SKM-1 (cell line): Measurements from ENCODE around the gene SMIM41.

ENCODE experiments used
- DNase-seq: peaks from one replicate; lab custom pipeline; 2025; ENCODE audit not compliant: unreplicated experiment; lab: John Stamatoyannopoulos, UW

SMIM41 gene

DNA sequence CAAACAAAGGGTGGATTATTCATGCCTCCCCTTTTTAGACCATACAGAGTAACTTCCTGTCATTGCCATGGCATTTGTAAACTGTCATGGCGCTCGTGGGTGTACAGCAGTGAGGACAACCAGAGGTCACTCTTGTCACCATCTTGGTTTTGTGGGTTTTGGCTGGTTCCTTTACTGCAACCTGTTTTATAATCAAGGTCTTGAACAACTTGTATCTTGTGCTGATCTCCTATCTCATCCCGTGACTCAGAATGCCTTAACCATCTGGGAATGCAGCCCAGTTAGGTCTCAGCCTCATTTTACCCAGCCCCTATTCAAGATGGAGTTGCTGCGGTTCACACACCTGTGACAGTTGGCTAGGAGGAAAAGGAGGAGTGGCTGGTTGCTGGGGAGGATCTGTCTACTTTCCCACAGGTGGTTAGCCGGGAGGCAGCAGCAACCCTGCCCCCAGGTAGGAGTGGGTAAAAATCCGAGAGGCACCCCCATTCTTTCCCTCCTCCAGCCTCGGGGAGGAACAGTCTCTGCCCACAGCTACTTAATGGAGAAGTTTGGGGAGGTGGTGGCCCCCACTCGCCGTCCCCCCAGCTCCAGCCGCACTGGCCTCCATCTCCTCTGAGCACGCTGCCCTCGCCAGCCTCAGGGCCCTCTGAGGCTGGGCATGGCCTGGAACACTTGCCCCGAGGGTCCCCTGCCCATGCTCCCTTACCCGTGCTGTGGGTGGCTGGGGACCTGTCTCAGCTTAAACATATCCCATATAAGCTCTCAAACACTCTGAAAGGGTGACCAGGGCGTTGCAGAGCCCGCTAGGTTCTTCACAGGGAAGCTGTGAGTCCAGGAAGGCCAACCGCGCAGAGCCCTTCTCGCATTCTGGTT is 41.7 kb downstream of the SMIM41 start:
- no peak for DNase-seq

DNA sequence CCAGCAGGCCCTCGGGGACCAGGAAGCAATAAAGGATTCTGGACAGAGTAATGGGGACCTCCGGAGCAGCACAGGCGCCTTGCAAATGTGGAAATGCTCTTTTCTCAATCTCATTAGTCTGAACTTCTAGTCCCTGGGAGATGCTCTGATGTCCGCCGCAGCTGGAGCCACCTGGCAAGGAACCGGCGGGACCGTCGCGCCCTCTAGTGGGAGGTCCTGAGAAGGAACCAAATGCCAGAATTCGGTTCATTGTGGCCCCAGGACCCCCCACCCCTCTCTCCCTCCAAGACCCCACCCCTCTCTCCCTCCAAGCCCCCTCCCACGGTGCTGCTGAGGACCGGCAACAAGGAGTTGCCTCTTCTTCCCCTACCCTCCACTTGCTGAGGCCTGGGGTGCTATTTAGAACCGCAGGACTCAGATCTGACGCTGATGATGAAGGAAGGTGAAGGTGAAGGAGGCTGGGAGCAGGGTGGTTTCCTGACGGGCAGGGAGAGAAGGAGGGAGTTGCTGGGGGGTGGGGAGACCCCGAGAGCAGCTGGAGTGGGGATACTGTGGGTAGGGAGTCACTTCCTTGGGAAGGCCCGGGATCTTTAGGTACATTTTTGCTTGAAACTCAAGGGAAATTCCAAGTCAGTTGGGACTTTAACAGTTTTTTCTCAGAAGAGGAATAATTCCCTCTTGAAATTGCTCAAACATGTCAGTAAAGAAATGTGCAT is 42.5 kb downstream of the SMIM41 start:
- DNase-seq, result no peak

- no peak for DNase-seq
Measured at GRCh38 chr12:52122540-52122871, 43.0 kb downstream of the SMIM41 start.

GRCh38 chr12:52122904-52123303 is 43.4 kb downstream of the SMIM41 start:
- no peak for DNase-seq

DNA sequence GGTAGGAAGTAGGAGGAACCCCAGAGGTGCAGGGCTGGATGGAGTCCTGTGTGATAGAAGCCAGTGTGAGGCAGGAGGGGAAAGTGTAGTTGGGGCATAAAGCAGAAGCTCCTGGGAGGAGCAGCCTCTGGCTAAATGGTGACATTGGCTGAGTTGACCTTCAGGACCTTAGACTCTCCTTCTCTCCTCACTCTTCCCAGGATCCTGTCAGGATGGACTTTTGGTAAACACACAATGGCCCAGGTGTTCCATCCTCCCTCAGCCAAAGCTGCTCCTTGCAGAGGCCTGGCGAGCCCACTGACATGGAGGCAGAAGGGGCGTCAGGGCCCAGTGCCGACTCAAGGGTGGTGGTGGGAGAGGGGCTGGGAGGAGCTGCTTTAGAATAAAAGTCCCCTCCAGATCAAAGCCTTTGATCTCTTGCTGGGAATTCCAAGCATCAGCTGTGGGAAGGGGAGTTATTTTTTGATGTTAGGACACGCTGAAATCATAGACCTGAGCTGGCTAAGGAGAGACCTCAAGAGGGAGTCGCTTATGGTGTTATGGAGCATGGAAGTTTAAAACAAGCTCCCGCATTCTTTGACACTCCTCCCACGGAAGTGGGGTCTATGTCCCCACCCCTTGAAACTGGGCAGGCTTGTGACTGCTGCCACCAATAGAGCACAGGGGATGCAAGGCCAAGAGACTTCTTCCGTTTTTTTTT is 44.1 kb downstream of the SMIM41 start:
- DNase-seq, result no peak

DNA sequence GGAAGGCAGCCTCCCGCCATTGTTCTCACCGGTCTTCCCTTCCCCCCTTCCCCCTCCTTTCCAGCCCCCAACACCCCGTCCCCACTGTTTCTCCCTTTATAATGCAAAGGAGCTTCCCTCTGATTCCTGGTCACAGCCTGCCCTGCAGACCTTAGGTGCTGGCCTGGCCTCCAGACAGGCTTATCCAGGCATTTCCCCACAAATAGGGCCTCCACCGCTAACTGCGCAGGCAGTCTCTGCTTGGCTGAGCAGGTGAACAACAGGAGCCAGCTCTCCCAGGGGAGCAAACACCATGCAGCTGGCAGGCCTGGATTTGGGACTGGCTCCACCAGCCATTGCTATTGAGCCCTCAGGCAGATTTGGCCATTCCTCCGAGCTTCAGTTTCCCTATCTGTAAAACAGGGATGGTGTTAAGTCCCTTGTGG is 46.0 kb downstream of the SMIM41 start:
- no peak for DNase-seq

DNA sequence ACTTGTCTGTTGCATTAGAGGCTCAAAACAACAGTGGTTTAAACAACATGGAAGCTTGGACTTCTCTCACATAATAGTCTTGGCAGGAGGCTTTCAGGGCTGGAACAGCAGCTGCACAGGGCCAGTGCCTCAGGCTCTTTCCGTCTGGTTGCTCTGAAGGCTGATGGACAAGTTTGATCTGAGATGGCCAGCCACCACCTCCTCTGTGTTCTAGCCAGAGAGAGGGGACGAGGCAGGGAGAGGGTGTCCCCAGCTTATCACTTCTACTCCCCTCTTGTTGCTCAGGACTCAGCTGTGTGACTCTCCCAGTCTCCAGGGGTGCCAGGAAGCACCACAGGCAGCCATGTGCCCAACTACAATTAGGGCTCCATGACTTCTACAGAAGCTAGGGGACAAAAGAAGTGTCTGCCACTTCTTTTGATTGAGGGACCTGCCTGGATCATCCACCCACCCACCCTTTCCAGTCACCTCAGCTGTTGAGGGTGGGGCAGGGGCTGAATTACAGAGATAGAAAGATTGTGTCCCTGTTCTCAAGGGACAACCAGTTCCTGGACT is 46.6 kb downstream of the SMIM41 start:
- DNase-seq, result no peak

- no peak for DNase-seq
Measured at GRCh38 chr12:52126605-52127578, 47.4 kb downstream of the SMIM41 start.

- no peak for DNase-seq
Measured at GRCh38 chr12:52127683-52128450, 48.4 kb downstream of the SMIM41 start.

- no peak for DNase-seq
Measured at GRCh38 chr12:52130711-52131110, 51.2 kb downstream of the SMIM41 start.

GRCh38 chr12:52132754-52133161 is 53.3 kb downstream of the SMIM41 start:
- no peak for DNase-seq

DNA sequence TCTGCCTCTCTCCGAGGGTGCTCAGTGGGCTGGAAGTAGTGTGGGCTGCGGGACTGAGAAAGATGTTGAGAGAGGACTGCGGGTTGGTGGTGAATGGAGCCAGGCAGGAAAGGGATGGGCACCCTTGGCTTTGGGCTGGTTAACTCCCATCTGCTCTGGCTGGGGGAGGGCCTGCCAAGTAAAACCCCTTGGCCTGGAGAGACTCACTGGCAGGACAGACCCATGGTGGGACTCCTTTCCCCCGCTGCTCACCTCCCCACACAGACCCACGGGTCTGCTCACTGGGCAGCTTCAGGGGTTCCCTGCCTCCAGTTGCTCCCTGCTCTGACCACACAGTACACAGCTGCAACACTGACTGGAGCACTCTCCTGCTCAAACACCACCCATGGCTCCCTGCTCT is 58.2 kb downstream of the SMIM41 start:
- no peak for DNase-seq

DNA sequence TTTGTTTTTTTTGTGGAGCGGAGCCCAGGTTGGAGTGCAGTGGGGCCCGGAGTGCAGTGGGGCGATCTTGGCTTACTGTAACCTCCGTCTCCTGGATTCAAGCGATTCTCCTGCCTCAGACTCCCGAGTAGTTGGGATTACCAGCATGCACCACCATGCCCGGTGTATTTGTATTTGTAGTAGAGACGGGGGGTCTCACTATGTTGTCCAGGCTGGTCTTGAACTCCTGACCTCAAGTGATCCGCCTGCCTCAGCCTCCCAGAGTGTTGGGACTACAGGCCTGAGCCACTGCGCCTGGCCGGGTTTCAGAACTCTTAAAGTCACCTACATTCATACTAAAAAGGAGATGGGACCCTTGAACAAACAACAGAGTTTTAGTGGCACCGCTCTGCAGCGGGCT is 59.6 kb downstream of the SMIM41 start:
- no peak for DNase-seq

DNA sequence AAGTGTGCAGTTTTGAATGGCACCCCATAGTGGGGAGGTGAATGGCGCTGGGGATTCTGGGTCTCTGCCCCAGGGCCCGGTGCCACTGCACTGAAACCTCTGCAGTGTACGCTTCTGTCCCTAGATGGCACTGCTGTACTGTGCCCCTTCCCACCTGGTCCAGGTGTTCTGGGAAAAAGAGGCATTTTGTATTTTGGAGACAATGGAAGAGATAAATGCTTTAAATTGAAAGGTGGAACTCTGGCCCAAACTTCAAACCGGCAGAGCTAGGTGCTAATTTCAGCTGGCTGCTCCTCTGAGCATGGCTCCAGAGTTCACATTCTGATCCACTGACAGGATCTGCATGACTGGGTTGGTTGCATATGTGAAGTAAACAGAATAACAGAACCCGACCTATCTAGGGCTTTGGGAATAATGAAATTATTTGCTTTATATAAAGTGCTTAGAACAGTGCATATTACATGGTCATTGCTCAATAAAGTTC is 60.1 kb downstream of the SMIM41 start:
- no peak for DNase-seq

GRCh38 chr12:52141306-52141705 is 61.8 kb downstream of the SMIM41 start:
- DNase-seq, result no peak

DNA sequence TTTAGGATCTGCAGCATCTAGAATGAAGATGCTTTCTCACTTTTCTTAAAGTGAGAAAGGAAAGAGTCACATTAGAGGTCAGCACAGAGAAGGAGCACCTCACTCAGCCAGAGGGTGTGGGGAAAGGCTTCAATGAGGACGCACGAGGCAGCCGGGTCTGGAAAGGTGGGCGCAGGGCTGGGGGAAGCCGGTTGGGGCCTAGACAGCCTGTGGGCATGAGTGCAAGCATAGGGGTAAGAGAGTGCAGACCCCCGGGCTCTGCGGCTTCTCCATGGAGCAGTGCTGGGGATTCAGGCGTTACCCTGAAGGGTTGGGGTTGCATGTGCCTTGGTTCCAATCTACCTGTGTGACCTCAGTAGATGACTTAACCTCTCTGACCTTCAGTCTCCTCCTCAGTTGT is 62.4 kb downstream of the SMIM41 start:
- DNase-seq, result no peak

DNA sequence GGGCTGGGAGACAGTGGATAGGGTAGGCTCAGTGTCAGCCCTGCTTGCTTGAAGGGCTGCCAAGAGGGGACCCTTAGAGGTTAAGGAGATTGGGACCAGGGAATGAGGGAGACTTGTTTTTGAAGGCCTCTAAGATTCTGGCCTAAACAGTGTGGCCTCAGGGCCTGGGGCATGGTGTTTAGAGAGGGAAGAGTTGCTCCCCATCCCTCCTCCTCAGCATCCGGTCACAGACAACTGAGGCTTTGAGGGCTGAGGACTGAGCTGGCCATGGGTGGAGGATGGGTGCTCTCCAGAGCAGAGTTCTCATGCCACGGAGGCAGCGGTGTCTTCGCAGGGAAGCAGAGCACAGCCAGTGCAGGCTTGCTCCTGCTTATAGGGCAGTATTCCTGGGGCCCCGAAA is 62.9 kb downstream of the SMIM41 start:
- no peak for DNase-seq

DNA sequence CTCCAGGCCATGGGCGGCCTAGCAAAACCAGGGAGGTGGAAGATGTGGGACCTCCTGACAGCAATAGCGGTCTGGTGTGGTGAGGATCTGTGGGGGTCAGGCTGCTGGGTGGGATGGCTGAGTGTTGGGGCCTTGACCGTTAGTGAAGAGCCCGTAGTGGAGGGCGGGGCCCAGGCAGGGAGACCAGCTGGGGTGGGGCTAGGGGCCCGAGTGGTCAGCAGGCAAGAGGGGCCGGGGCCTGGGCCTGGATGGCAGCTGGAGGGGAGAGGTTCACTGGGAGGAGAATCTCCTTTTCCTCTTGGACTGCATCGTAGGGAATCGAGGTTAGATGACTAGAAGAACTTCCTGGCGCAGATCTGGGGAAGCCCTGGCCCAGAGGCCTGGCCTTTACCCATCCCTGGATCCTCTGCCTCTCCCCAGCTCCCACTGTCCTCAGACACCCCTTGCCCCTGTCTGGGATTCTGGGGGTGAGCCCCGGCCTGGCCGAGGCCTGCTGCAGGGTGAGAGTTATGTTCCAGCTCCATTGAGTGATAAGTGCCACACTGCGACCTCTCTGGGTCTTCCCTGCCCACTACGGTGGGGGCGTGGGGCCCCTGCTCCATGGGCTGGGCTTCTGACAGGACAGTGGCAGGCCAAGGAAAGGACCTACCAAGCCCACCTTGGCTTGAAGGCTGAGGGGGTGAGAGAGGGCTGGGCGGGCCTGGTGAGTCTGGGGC is 65.2 kb downstream of the SMIM41 start:
- DNase-seq, result no peak
